ENCODE results near the gene IRF2BP2. TPM values are rescaled to one million over a fixed set of nuclear protein-coding genes. Genes with fewer than 3 reads are reported as not detected.
A peak's percentile ranks its signal among the peaks of the same experiment; 100 is the strongest.

The IRF2BP2 gene
- total and polyA plus RNA-seq, 2 donors (not counting 1 experiment from before 2014, with no cell fraction given), result 17.8 to 71.8 TPM

DNA sequence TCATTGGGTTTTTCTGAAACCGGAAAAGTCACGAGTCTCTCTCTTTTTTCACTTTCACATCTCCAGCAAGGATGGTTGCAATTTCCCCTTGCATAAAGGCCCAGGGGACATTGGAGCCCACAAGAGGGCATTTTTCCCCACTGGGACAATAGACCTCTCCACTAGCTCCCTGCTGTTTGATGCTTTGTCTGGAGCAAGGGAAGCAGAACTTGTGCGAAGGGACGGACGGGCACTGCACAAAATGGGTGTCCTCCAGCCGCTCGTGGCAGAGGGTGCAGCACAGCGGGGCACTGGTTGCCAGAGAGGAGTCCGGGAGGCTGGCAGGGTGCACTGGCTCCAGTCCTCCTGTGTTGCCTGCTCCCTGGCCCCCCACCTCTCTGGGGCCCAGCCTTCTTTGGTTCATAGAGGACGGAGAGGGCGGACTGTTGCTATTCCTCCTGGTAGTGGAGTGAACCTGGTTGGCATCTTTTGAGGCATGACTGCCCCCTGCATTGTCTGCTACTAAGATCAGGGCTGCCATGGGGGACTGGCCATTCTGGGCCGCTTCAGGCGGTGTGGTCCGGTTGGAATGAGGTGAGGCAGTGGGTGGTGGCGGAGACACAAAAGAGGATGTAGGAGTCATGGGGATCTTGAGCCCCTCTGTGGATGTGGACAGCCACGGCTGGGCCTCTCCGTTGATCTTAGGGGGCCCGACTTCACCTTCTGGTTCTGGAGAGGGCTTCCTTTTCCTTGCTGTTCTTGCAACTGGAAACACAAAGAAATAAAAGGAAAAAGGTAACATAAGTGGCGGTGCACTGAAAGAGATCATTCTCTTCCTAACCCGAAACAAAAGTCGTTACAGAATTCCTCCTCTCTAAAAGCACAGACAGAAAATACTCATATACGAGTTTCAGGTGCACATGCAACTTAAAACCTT, 2.6 kb downstream of the IRF2BP2 start:
- TF ChIP-seq, protein P1, sequence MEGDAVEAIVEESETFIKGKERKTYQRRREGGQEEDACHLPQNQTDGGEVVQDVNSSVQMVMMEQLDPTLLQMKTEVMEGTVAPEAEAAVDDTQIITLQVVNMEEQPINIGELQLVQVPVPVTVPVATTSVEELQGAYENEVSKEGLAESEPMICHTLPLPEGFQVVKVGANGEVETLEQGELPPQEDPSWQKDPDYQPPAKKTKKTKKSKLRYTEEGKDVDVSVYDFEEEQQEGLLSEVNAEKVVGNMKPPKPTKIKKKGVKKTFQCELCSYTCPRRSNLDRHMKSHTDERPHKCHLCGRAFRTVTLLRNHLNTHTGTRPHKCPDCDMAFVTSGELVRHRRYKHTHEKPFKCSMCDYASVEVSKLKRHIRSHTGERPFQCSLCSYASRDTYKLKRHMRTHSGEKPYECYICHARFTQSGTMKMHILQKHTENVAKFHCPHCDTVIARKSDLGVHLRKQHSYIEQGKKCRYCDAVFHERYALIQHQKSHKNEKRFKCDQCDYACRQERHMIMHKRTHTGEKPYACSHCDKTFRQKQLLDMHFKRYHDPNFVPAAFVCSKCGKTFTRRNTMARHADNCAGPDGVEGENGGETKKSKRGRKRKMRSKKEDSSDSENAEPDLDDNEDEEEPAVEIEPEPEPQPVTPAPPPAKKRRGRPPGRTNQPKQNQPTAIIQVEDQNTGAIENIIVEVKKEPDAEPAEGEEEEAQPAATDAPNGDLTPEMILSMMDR (conservative IDR thresholded peaks at IDR 0.05 in 1 of 2, IDR thresholded peaks at IDR 0.05 in 1 of 2; ENCODE audit: low read depth in 1 of 2, low read length in 2 of 2), result peak in 1 of 2 donors; percentile 17
- TF ChIP-seq EZH2 (IDR thresholded peaks at IDR 0.05; ENCODE audit: low read length, missing control alignments), result no peak
- peak overlapping the region; percentile 58 to 94 (median 73) for H3K4me3 ChIP-seq (replicated peaks in 1 of 4; ENCODE audit: control extremely low read depth in 1 of 4, insufficient read depth in 1 of 4, low read depth in 3 of 4, low read length in 4 of 4)
- no peaks in the 10 kb centered on the region for H4K20me1 ChIP-seq (ENCODE audit: control insufficient read depth, extremely low read depth, insufficient read depth, low read length)
- peak overlapping the region; percentile 94 for H3K27ac ChIP-seq (ENCODE audit: insufficient read depth, low read length)
- H2AFZ ChIP-seq (ENCODE audit: low read length), result no peak overlapping the region
- peaks cover 62% of the 10 kb centered on the region for H3K79me2 ChIP-seq (ENCODE audit: control insufficient read depth, insufficient read depth, low read length)
- peaks cover 6% of the 10 kb centered on the region for H3K36me3 ChIP-seq (ENCODE audit: control insufficient read depth, insufficient read depth, low read length)
- H3K9me3 ChIP-seq (ENCODE audit: control insufficient read depth, insufficient read depth, low read depth, low read length), result no peaks in the 10 kb centered on the region
- H3K9ac ChIP-seq (ENCODE audit: insufficient read depth, low read length), result peak overlapping the region; percentile 95
- DNase-seq (ENCODE audit: low read depth in 2 of 2), result peak in 1 of 2 donors; percentile 43
- H3K27me3 ChIP-seq (ENCODE audit: control insufficient read depth, insufficient read depth, low read length), result no peaks in the 10 kb centered on the region
- H3K4me1 ChIP-seq (ENCODE audit: control insufficient read depth, extremely low read depth, insufficient read depth, low read length), result peaks cover 19% of the 10 kb centered on the region
- H3K4me2 ChIP-seq (ENCODE audit: extremely low read depth, insufficient read depth, low read length), result peak overlapping the region; percentile 99

DNA sequence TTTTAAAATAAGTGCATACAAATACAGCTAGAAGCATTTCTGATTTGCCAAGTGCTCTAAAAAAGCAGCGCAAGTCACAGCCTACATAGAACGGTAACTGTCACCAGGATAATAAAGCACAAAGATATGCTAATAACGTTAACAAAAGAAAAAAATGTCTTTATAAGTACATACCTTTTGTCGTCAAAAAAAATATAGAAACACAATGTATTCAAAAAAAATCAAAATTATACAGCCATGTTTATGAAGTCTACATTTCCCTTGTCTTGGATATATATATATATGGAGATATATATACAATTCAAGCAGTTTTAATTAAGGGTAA, 3.2 kb downstream of the IRF2BP2 start:
- TF ChIP-seq, protein P1 (conservative IDR thresholded peaks at IDR 0.05 in 1 of 2, IDR thresholded peaks at IDR 0.05 in 1 of 2; ENCODE audit: low read depth in 1 of 2, low read length in 2 of 2), result no peak
- TF ChIP-seq EZH2 (IDR thresholded peaks at IDR 0.05; ENCODE audit: low read length, missing control alignments), result no peak
- Histone ChIP-seq H3K27ac (ENCODE audit: insufficient read depth, low read length) (peak overlapping the region; percentile 94), H3K36me3 (ENCODE audit: control insufficient read depth, insufficient read depth, low read length) (peaks cover 6% of the 10 kb centered on the region), H3K27me3 (ENCODE audit: control insufficient read depth, insufficient read depth, low read length) (no peaks in the 10 kb centered on the region), H3K4me3 (replicated peaks in 1 of 4; ENCODE audit: control extremely low read depth in 1 of 4, insufficient read depth in 1 of 4, low read depth in 3 of 4, low read length in 4 of 4) (peak overlapping the region; percentile 58 to 94 (median 73)), H3K9me3 (ENCODE audit: control insufficient read depth, insufficient read depth, low read depth, low read length) (no peaks in the 10 kb centered on the region), H3K4me2 (ENCODE audit: extremely low read depth, insufficient read depth, low read length) (peak overlapping the region; percentile 99), H4K20me1 (ENCODE audit: control insufficient read depth, extremely low read depth, insufficient read depth, low read length) (no peaks in the 10 kb centered on the region), H3K79me2 (ENCODE audit: control insufficient read depth, insufficient read depth, low read length) (peaks cover 68% of the 10 kb centered on the region), H2AFZ (ENCODE audit: low read length) (no peak overlapping the region), H3K4me1 (ENCODE audit: control insufficient read depth, extremely low read depth, insufficient read depth, low read length) (peaks cover 18% of the 10 kb centered on the region), H3K9ac (ENCODE audit: insufficient read depth, low read length) (peak overlapping the region; percentile 95)
- no peak for DNase-seq (ENCODE audit: low read depth in 2 of 2)

DNA sequence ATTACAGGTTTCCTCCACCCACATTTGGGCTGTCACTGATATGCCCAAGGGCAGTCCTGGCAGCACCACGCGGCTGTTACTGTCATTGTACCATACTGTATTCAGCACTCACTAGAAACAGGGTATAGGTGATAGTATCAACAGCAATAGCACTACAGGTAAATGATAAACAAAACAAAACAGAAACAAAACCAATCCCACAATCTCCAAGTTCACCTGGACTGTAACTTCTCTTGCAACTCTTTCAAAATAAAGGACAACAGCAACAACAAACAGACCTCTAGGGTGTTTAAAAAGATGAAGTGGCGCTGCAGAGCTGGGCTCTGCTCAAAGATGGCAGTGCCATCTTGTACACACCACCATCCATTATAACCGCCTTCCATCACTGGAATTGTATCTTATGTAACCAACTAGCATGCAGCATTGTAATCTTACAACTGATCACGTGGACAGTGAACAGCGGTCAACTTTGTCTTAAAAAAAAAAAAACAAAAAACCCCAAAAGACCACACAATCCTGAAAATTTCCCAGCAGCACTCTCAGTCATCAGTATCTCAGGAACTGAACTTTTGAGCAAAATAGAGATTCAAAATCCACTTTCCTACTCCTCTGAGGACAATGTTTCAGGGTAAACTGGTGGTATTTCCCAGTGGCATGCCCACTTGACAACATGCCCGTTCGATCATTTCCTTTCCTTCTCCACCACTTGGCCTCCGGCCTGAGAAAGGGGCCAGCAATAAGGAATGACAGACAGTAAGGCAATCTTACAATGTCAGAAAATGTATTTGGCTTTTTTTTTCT, 3.8 kb downstream of the IRF2BP2 start:
- H3K27me3 ChIP-seq (ENCODE audit: control insufficient read depth, insufficient read depth, low read length), result no peaks in the 10 kb centered on the region
- H3K36me3 ChIP-seq (ENCODE audit: control insufficient read depth, insufficient read depth, low read length), result peaks cover 6% of the 10 kb centered on the region
- no peaks in the 10 kb centered on the region for H3K9me3 ChIP-seq (ENCODE audit: control insufficient read depth, insufficient read depth, low read depth, low read length)
- H3K79me2 ChIP-seq (ENCODE audit: control insufficient read depth, insufficient read depth, low read length), result peaks cover 68% of the 10 kb centered on the region
- peak; percentile 62 to 70 for DNase-seq (ENCODE audit: low read depth in 2 of 2)
- TF ChIP-seq EZH2 (IDR thresholded peaks at IDR 0.05; ENCODE audit: low read length, missing control alignments), result no peak
- TF ChIP-seq, protein P1 (conservative IDR thresholded peaks at IDR 0.05 in 1 of 2, IDR thresholded peaks at IDR 0.05 in 1 of 2; ENCODE audit: low read depth in 1 of 2, low read length in 2 of 2), result no peak
- peak overlapping the region; percentile 99 for H3K4me2 ChIP-seq (ENCODE audit: extremely low read depth, insufficient read depth, low read length)
- peak overlapping the region; percentile 95 for H3K9ac ChIP-seq (ENCODE audit: insufficient read depth, low read length)
- peak overlapping the region; percentile 58 to 94 (median 73) for H3K4me3 ChIP-seq (replicated peaks in 1 of 4; ENCODE audit: control extremely low read depth in 1 of 4, insufficient read depth in 1 of 4, low read depth in 3 of 4, low read length in 4 of 4)
- H2AFZ ChIP-seq (ENCODE audit: low read length), result no peak overlapping the region
- H3K4me1 ChIP-seq (ENCODE audit: control insufficient read depth, extremely low read depth, insufficient read depth, low read length), result peaks cover 13% of the 10 kb centered on the region
- no peaks in the 10 kb centered on the region for H4K20me1 ChIP-seq (ENCODE audit: control insufficient read depth, extremely low read depth, insufficient read depth, low read length)
- peak overlapping the region; percentile 94 for H3K27ac ChIP-seq (ENCODE audit: insufficient read depth, low read length)
